ENCODE results near the gene RPP30.

RPP30 gene

DNA sequence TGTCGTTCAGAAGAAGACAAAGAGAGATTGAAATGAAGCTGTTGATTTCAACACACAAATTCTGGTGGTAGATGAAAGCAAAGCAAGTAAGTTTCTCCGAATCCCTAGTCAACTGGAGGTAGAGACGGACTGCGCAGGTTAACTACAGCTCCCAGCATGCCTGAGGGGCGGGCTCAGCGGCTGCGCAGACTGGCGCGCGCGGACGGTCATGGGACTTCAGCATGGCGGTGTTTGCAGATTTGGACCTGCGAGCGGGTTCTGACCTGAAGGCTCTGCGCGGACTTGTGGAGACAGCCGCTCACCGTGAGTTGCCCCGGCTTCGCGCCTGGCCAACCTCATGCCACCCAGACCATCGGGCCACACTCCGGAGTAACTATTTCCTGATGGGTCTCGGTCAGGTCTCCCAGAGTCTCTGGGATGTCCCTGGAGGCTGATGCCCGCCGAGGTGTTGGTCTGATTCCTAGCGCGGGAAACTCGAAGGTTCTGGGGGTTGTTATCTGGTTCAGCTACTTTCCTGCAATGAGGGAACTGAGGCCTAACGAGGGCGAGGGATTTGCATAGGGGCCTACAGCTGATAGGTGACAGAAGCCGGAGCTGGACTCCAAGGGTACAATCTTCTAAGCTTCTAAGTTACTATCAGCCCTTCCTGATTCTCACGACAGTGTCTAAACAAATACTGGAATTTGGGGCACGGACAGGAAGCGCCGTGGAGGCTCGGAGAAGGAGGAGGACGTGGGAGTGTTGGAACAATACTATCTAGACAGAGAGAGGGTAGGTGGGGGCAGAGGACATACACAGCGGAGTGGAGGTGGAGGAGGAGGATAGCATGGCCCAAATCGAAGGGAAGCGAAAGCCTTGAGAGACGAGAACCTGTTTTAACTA, at the start of gene RPP30:
RPP30 (plus strand) TSS at position 209 of the 882 bp plus-strand sequence; CDS start at position 222, 13 bp downstream.
- peak; percentile 68 to 79 for DNase-seq

DNA sequence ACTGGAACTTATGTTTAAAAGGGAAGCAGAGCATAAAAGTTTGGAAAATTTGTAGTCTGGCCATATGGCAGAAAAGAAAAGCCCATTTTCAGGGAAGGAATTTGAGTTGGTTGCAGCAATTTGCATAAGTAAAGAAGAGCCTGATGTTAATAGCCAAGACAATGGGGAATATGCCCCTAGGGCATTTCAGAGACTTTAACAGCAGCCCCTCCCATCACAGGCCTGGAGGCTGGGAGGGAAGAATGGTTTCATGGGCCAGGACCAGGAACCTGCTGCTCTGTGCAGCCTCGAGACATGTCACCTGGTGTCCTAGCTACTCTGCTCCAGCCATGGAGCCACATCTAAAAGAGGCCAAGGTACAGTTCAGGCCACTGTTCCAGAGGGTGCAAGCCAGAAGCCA, 49.3 kb upstream of the RPP30 start:
- no peak for DNase-seq

DNA sequence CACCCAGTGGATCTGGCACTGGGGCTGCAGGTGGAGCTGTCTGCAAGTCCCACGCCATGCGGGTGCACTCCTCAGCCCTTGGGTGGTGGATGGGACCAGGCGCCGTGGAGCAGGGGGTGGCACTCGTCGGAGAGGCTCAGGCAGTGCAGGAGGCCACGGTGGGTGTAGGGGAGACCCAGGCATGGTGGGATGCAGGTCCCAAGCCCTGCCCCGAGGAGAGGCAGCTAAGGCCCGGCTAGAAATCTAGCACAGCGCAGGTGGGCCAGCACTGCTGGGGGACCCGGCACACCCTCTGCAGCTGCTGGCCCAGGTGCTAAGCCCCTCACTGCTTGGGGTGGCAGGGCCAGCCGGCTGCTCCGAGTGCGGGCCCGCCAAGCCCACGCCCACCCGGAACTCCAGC, 39.7 kb upstream of the RPP30 start:
- DNase-seq = no peak

DNA sequence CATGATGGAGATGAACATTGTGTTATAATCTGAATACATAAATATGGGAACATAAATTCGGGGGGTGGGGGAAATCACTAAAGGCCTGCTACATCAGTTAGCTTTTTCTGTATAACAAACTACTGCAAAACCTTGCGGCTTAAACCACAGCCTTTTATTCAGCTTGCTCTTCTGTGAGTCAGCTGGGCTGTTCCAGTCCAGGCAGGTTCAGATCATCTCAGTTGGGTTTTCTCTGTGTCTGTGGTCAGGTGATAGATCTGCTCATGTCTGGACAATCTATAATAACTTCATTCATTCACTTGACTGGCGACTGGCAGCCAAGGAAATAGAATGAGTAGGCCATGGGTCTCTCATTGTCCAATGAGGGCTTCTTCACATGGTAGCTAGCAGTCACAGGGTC, 37.4 kb upstream of the RPP30 start:
- DNase-seq = no peak

DNA sequence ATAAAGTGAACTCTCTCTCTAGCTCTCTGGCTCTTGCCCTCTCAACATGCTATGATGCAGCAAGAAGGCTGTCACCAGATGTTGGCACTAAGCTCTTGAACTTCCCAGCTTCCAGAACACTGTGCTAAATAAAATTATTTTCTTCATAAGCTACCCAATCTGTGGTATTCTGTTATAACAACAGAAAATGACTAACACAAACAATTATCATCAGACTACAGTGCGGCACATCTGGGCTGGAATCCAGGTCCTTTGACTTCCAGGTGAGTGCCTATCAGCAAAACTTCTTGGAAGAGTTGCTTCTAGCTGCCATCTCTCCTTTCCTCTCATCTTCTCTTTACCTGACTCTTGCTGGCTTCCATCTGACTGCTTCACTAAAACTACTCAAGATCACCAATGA, 34.3 kb upstream of the RPP30 start:
- no peak for DNase-seq

DNA sequence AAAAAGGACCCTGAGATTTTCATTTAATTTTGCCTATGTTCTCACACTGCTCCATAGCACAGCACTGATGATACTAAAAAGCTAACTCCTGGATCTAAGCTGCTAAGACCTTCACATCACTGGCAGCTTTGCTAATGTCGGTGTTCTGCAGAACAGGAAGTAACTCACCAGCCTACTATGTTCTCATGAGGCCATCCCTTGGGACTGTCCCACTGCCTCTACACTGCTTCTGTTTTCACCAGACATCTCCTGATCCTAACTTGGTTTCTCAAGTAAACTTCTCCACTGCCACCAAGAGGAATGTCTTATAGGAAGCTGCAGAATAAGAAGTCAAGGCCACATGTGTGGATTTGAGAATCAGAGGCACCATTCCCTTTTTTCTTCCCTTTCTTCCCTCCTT, 29.0 kb upstream of the RPP30 start:
- peak; percentile 25 to 52 for DNase-seq

DNA sequence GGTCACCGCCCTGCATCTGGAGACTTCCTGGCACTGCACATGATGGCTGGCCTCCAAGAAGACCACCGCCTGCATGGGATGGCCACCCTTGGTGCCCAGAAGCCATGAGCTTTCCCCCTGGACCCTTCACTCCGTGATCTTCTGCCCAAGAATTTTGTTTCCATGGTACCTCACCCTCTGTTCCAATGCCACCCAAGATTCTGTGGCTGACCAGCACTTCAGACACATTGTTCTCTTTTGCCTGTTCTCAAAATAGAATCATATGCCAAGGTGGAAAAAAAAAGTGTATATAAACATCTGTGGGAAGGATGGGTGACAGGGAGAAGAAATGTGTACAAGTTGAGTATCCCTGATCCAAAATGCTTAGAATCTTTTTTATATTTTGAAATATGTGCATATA, 26.0 kb upstream of the RPP30 start:
- DNase-seq = no peak

DNA sequence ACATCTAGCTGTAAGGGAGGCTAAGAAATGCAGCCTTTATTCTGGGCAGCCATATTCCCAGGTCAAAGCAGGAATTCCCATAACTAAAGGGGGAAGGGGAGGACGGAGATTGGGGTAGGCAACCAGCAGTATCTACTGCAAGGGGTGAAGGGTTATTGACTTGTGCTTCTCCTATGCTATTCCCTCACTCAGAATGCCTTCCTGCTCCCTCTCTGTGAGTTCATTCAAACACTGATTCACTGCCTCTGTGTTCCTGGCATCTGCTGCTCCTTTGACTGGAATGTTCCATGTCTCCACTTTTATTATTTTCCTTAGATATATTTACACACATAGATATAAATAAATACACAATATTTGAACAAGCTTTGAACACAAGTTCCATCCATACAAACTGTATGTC, 25.0 kb upstream of the RPP30 start:
- no peak for DNase-seq

DNA sequence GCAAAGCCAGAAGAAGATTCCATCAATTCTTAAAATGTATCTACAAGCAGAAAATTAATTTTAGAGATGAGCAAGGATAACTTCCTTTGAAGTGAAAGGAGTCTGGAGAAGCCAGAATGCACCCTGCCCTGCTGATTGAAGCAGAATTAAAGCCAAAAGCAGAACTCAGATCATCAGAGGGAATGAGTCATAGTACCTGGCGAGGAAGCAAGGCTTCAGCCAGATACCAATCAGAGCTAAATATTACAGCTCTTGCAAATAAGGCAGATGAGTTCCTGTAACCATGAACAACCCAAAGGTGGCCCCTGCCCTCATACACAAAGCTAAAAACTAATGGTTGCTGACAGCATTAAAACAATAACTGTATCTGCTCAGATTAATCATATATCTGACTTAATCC, 24.3 kb upstream of the RPP30 start:
- DNase-seq = peak; percentile 28 to 32

DNA sequence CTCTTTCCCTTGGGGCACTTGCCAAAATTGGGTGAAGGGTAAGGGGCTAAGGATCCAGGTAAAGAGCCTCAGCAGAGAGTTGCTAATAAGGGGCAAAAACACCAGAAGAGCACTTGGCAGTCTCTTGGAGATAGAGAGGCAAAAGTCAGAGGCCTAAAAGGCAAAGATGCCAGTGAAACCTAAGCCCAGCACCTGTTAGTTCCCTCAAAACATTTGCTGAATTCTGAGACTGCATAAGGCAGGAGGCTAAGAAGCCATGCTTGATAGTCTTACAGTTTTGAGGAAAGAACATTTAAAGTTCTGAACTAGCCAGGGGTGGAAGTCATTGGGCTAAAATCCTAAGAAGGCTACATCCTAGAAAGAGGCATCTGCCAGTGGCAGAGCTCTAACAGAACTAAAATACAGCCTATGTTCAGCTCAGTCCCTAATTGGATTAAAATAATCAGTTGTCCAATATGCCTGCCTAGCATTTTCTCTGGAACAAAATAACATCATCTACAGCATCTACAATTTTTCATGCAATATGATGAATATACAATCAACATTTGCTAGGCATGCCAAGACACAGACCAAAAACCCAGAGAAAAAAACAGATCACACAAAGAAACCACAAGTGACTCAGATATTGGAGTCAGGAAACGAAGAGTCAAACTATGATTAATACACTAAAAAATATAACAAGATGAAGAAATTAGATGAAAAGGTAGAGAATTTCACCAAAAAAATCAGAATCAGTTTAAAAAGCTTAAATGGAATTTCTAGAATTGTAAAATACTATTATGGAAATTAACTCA, 21.6 kb upstream of the RPP30 start:
- no peak for DNase-seq

DNA sequence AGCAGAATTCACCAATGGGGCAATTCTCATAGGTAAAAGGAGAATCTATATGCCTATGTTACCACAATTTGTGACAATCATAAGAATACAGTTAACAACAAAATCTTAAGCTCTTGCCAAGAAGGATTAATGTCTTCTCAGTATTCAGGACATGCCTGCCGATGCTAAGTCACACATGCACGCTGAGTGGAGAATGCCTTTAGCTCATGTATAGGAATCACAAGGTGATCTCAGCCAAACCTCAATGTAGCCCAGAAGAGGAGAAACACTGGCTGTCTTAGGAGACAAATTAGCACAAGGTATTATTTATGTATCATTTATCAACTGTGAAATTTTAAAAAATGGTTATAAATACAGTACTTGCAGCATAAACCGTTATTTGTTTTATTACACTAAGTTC, 16.6 kb upstream of the RPP30 start:
- DNase-seq = no peak

DNA sequence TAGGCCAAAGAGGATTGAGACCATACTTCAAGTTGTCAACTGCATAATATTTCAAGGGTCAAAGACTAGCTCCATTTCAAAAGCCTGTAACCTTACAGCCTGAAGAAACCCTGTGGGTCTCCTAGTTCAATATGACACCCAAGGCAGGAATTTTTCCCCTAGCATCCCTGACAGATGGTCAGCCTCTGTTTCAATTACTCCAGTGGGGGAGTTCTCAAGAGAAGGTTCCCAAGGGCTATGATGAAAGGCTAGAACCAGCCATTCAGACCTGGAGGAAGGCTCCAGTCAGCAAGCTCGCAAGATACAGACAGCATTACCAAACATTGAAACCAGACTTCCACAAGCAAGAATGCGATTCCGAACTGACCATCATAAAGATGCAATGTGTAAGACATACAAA, 15.5 kb upstream of the RPP30 start:
- no peak for DNase-seq

DNA sequence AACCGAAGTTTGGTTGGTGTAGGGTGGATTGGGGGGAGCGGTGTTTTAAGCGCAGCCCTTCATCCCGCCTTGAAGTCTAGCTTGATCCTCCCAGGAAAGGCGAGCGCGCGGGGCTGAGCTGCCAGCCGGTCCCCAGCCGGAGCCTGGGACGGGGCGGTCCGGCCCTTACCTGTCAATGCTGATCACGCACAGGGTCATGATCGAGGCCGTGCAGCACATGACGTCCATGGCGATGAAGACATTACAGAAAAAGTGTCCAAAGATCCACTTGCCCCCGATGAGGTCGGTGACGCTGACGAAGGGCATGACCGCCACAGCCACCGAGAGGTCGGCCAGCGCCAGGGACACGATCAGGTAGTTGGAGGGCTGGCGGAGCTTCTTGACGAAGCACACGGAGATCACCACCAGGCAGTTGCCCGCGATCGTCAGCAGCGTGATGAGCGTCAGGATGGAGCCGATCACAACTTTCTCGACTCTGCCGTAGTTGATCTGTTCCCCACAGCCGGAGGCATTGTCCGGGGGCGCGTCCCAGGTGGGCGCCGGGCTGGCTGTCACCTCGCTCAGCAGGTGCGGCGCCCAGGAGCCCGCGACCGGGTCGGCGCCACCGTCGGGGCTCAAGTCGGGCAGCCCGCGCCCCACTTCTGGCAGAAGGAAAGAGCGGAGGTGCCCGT, 14.7 kb upstream of the RPP30 start:
- DNase-seq = no peak

DNA sequence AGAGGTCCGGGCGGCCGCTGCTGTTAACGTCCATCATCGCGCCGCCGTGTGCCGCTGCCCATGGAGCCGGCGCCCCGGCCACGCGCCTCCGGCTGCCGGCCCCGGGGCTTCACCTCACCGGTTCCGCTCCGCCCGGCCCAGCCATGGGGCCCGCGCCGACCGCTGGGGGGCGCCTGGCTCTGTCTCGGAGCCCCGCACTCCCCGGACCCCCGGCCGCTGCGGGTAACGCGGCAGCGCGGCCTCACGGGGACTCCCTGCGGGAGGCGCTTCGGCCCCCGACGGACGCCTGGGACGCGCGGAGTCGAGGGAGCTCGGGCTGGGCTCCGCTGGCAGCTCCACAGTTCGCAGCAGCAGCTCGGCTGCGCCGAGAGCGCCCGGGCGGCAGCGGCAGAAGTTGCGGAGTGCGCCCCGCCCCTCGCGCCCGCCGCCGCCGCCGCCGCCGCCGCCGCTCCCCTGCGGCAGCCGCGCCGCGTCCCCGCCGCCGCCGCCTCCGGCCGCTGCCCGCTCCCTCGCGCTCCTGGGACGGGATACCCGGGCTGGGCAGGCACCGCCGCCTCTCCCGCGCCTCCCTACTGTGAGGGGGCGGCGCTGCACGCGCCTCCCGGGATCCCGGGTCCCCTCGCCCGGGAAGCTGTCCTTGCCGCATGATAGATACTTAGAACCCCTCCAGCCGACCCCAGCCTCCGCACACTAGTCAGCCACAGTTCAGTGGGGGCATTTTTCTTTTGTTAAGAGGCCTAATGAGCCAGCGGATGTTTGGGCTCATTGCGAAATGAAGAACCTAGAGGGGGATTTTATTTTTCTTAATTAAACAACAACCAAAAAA, 13.9 kb upstream of the RPP30 start, which contains the start of gene HTR7:
HTR7 (minus strand) TSS at position 405 of the 826 bp plus-strand sequence; CDS start at position 37, 368 bp downstream.
- peak; percentile 29 to 56 for DNase-seq

DNA sequence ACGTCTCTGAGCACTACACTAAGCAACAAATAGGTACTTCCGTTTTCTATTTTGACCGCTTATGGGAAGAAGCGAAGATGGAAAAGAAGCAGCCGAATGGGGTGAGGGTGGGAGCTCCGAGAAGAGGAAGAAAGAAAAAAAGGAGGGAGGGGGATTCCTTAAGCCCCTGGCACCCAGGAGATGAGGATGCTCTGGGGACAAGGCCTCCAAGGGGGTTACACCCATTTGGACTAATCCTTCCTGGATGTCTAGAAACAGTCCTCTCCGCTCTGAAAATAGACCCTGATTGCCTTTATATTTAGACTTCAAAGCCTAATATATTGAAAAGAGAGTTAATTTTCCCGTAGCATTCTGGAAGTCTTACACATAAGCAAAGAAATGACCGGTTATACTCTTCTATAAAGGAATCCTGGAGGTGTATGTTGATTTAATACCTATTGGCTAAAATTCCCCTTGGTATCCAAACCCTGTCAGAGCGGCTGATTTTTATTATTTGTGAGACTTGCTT, 13.3 kb upstream of the RPP30 start:
- DNase-seq = no peak

DNA sequence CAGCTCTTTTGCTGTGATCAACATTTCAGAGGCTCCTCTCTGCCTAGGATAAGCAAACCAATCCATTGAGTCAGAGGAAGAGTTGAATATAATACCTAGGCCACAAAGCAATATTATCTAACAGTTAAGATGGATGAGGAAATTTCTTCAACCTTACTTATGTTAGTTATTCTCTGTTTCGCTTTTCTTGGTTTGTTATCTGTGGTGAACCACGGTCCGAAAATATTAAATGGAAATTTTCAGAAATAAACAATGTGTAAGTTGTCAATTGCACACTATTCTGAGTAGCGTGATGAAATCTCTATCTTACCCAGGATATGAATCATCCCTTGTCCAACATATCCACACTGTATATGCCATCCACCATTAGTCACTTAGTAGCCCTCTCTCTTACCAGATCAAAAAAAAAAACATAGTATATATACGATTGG, 12.4 kb upstream of the RPP30 start:
- DNase-seq = peak; percentile 76 to 77

DNA sequence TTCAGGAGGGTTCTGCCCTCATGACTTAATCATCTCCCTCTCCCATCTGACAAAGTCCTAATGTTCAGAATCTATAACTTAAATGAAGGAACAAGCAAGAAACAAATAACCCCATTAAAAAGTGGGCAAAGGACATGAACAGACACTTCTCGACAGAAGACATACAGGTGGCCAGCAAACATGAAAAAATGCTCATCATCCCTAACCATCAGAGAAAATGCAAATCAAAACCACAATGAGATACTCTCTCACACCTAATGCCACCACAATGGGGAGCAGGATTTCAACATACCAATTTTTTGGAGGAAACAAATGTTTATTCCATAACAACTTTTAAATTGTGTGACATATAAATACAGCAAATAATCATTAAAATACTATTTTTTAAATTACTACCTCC, 11.0 kb upstream of the RPP30 start:
- DNase-seq = no peak

DNA sequence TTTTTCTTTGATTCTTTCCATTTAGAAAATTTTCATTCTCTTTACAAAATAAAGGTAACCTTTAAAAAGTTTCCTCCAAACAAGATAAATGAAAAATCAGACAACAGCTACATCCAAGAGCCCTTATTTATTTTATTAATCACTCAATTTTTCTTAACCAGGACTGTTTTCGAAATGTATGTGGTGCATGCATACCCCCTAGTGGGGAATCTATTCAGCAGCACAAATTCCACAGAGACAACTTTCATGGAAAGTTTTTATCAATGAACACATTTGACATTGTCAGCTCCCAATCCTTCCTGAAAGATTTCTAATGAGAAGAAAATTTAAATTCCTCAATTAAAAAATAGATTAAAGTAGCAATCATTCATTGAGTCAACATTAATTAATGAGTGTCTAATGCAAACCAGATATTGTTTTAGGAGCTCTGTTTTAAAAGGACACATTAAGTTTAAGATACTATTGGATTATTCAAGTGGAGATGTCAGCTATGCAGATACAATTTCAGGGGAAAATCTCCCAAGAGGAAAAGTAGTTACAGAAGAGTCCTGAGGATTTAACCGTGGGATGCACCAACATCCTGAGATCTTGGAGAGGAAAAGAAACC, 8.8 kb upstream of the RPP30 start:
- peak in 1 of 2 donors; percentile 56 for DNase-seq

DNA sequence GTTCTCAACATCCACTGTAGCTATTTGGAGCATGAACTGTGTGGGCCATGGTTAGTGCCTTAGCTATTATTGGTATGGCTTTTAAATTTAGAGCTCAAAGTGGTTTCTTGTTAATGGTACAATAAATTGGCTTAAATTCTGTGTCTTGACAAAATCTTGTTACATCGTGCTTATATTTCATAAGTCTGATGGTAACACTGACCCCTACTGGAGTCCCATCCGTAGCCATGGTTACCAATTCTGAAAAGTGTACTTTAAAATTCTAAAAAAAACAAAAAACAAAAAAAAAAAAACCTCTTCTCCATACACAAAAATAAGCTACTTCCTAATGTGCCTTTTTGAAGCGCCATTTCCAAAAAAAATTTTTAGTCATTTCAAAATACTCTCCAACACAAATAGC, 6.4 kb upstream of the RPP30 start:
- DNase-seq = no peak

DNA sequence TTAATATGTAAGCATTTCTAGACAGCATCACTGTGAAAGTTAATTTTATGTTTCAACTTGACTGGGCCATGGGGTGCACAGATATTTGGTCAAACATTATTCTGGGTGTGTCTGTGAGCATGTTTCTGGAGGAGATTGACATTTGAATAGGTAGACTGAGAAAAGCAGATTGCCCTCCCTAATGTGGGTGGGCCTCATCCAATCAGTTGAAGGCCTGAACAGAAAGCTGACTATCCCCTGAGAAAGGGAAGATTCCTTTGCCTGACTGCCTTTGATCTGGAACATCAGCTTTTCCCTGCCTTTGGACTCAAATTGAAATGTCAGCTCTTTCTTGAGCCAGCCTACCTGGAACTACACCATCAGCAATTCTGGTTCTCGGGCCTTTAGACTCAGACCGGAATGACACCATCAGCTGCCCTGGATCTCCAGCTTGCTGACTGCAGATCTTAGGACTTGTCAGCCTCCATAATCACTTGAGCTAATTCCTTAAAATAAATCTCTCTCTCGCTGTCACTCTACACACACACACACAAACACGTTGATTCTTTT, 5.7 kb upstream of the RPP30 start:
- DNase-seq = no peak

DNA sequence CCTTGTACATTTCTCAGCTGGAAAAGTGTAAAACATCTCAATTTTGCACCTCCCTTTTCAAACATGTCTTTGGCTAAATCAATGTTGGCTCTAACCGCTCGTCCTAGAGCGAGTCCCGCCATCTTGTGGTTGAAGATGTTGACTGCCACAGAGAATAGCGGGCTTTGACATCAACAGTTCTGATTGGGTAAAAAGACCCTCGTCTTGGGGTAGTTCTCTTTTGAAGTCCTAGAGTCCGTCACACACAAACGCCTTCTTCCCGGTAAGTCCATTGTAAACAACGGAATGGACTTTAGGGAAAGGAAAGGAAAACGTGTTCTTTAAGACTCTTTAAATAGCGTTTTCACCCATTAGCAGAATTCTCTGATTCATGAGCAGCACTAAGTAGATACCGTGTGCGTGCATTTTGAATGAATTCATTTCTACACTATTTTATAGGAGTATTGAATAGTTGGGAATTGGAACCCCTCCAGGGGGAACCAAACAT, 452 bp upstream of the RPP30 start:
- peak; percentile 36 to 54 for DNase-seq
